ENCODE results near the gene SMG1. TPM values are rescaled to one million over a fixed set of nuclear protein-coding genes. Genes with fewer than 3 reads are reported as not detected.
A peak's percentile ranks its signal among the peaks of the same experiment; 100 is the strongest.
"Not testable (repeated sequence)": the region's sequence is repeated elsewhere in the genome, so short reads cannot be mapped to it uniquely, and the experiment has no call there.

SMG1 gene
- 10 to 100 TPM; 65.2 to 88.9 (median 69.1) TPM for total RNA-seq

DNA sequence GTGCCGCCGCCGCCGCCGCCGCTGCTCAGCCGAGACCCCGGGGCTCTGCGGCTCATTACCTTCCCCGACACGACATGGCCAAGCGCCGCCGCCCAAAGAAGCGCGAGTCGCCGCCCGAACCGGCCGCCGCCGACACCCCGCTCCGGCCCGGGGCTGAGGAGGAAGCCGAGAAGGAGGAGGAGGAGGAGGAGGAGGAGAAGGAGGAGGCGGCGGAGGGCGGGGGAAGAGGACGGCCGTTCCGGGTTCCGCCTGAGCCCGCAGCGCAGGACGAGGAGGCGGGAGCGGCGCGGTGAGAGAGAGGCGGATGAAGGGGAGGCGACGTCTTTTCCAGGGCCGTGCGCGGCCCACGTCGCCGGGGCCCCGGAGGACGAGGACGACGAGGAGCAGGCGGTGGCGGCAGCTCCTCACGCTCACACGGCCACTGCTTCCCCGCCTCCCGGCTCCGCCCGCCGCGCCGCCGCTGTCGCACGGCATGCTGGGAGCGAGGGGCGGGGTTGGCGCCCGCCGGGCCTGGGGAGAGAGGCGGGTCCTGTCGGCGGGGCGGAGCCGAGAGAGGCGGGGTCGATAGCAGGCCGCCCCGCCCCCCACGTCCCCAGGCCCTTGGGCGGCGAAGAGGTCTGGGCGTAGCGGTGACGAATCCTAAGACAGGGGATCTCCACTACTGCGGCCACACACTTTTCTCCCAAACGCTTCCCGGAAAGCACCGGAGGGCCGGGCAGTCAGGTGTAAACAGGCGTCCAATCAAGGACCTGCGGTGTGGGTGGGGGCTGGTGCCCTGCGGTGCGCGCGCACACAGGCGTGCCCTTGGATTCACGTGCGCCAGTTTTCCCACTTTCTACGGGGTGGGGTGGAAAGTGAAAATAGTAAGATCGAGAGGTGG lies at the start of gene SMG1:
Gene SMG1 (minus strand): TSS at position 423 of the 880 bp plus-strand sequence. CDS start 367 bp downstream, at position 56.
- under 1% methylated on average over 25 of the region's 104 CpGs for WGBS
- intact Hi-C loops (cut with DNase I); H3K27me3 ChIP-seq; H3K9me3 ChIP-seq; H3K36me3 ChIP-seq: not testable (repeated sequence)
- Histone ChIP-seq H3K4me3 (peak within 1 kb of the TSS; percentile 82 to 97 (median 90)), H3K27ac (replicated peaks in 1 of 4) (peak within 1 kb of the TSS; percentile 96 to 97 (median 97)), H3K4me1 (peaks cover 0 to 35% (median 29%) of the 10 kb centered on the region in 4 donors)
- DNase-seq (ENCODE audit: extremely low spot score), result peak; percentile 97
- peak; percentile 67 to 89 for TF ChIP-seq POLR2AphosphoS5 (IDR thresholded peaks at IDR 0.05)
- peak; percentile 79 for TF ChIP-seq POLR2A (IDR thresholded peaks at IDR 0.05; ENCODE audit: low read depth)

DNA sequence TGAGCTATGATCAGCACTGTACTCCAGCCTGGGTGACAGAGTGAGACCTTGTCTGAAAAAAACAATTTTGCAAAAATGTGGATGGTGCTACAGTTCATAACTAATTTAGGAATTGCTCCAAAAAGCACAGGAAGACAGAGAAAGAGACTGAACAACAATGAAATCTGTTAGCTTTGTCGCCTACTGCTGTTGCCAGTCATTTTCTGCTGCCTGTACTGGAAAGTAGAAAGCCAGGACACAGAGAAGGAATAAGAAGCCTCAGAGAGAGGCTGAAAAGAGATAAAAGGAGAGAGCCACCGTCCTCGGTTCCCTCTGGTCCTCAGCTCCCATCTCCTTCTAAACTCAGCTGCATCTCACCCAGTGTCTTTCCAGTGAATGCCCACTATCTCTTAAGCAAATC lies 48.9 kb upstream of the SMG1 start:
- Histone ChIP-seq H3K4me1 (no peaks in the 10 kb centered on the region), H3K27me3 (peaks cover 0 to 31% (median 0%) of the 10 kb centered on the region in 4 donors), H3K9me3 (no peaks in the 10 kb centered on the region), H3K36me3 (no peaks in the 10 kb centered on the region), H3K27ac (replicated peaks in 1 of 4) (no peak overlapping the region), H3K4me3 (no peak overlapping the region)
- intact Hi-C loops (cut with DNase I), result no loop called here
- WGBS, result 57% methylated on average over 3 of the region's 3 CpGs
- TF ChIP-seq POLR2A (IDR thresholded peaks at IDR 0.05; ENCODE audit: low read depth) (no peak), EP300 (IDR thresholded peaks at IDR 0.05) (no peak), POLR2AphosphoS5 (IDR thresholded peaks at IDR 0.05) (no peak)
- TF ChIP-seq, protein P1, sequence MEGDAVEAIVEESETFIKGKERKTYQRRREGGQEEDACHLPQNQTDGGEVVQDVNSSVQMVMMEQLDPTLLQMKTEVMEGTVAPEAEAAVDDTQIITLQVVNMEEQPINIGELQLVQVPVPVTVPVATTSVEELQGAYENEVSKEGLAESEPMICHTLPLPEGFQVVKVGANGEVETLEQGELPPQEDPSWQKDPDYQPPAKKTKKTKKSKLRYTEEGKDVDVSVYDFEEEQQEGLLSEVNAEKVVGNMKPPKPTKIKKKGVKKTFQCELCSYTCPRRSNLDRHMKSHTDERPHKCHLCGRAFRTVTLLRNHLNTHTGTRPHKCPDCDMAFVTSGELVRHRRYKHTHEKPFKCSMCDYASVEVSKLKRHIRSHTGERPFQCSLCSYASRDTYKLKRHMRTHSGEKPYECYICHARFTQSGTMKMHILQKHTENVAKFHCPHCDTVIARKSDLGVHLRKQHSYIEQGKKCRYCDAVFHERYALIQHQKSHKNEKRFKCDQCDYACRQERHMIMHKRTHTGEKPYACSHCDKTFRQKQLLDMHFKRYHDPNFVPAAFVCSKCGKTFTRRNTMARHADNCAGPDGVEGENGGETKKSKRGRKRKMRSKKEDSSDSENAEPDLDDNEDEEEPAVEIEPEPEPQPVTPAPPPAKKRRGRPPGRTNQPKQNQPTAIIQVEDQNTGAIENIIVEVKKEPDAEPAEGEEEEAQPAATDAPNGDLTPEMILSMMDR (IDR thresholded peaks at IDR 0.05), result no peak
- no peak for DNase-seq (ENCODE audit: extremely low spot score)

DNA sequence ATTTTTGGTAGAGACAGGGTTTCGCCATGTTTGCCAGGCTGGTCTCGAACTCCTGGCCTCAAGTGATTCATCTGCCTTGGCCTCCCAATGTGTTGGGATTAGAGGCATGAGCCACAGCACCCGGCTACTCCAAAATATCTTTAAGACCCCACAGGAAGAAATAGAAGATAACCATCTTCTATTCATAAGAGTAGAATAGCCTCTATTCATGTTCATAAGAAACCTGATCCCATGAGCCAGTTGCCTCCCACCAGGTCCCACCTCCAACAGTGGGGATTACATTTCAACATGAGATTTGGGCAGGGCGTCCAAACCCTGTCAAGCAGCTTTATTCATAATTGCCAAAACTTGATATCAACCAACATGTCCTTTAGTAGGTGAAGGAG lies 43.6 kb upstream of the SMG1 start:
- no peaks in the 10 kb centered on the region for H3K9me3 ChIP-seq

DNA sequence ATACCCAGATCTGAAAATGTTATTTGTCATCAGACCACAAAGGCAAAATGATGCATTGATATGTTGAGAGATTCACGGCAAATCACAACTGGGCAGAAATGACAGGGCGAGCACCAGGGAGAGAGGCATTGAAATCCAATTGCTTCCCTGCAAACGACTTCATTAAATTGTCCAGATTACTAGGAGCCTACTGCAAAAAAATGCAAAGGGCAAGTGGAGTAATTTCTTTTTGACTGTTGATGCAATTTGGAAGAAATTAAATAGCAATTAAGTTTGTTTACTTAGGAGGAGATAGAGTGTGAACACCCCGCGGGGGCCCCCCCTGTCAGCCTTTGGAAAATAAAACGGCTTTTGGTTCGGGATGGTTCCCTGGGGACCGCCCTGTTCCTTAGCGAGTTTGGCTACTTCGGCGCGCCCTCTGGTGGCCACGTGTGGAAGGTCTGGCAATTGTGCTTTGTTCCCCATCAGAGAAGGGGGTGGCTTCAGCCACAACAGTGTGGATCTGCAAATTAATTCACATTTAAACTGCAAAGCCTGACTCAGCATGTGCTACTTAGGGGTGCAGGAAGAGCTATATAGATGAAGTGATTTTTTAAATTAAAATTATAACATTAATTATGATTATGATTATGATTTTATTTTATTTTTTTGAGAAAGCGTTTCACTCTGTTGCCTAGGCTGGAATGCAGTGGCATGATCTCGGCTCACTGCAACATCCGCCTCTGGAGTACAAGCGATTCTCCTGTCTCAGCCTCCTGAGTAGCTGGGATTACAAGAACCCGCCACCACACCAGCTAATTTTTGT lies 43.0 kb upstream of the SMG1 start:
- WGBS, result 20% methylated on average over 18 of the region's 18 CpGs
- Histone ChIP-seq H3K27me3 (no peaks in the 10 kb centered on the region), H3K4me1 (peaks cover 0 to 8% (median 5%) of the 10 kb centered on the region in 4 donors), H3K9me3 (no peaks in the 10 kb centered on the region), H3K4me3 (peak overlapping the region; percentile 28 to 41 (median 37)), H3K36me3 (no peaks in the 10 kb centered on the region), H3K27ac (replicated peaks in 1 of 4) (no peak overlapping the region)
- TF ChIP-seq EP300 (IDR thresholded peaks at IDR 0.05) (no peak), POLR2AphosphoS5 (IDR thresholded peaks at IDR 0.05) (peak; percentile 53 to 54)
- TF ChIP-seq, protein P1 (IDR thresholded peaks at IDR 0.05), result peak; percentile 90 to 94 (median 93)
- intact Hi-C loops (cut with DNase I), result loop anchor here (2.0 to 5.0 kb wide), 2 partner anchors 37 to 168 kb away; partner anchors contain the start of gene ARL6IP1
- peak; percentile 97 for DNase-seq (ENCODE audit: extremely low spot score)

More for the DNA sequence above, 43.6 kb upstream of the SMG1 start:
- no peak overlapping the region for H3K4me3 ChIP-seq
- H3K27ac ChIP-seq (replicated peaks in 1 of 4), result no peak overlapping the region
- WGBS, result 79% methylated on average over 4 of the region's 4 CpGs
- H3K27me3 ChIP-seq, result peaks cover 0 to 2% (median 0%) of the 10 kb centered on the region in 4 donors
- intact Hi-C loops (cut with DNase I), result loop anchor here (2.0 to 5.0 kb wide), 2 partner anchors 38 to 169 kb away; partner anchors contain the start of gene ARL6IP1
- H3K4me1 ChIP-seq, result peaks cover 0 to 8% (median 5%) of the 10 kb centered on the region in 4 donors
- no peak for DNase-seq (ENCODE audit: extremely low spot score)
- H3K36me3 ChIP-seq, result no peaks in the 10 kb centered on the region
- no peak for TF ChIP-seq POLR2A (IDR thresholded peaks at IDR 0.05; ENCODE audit: low read depth)
- TF ChIP-seq, protein P1 (IDR thresholded peaks at IDR 0.05), result no peak
- no peak for TF ChIP-seq EP300 (IDR thresholded peaks at IDR 0.05)
- TF ChIP-seq POLR2AphosphoS5 (IDR thresholded peaks at IDR 0.05), result no peak
